ENCODE results near the gene ROR1.

ROR1 gene

DNA sequence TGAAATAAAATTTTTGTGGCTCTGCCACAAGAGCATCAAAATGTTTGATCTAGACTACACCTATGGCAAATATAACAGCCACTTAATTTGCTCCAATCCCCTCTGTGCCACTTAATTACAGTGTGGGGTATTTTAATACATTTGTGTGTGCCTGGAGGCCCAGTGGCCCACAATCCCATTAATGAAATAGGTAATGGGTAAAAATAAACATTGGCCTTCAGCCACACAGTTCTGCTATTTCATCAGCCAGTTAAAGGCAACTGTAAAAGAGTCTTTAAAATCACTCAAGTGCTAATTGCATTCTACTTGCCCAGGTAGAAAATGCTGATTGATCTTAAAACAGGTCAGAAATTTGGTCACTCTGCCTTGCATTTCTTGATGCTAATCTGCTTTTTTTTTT is 278.0 kb downstream of the ROR1 start:
- DNase-seq (ENCODE audit: low read depth in 2 of 2), result no peak

GRCh38 chr1:64052777-64053176 is 279.0 kb downstream of the ROR1 start:
- DNase-seq (ENCODE audit: low read depth in 2 of 2), result no peak

DNA sequence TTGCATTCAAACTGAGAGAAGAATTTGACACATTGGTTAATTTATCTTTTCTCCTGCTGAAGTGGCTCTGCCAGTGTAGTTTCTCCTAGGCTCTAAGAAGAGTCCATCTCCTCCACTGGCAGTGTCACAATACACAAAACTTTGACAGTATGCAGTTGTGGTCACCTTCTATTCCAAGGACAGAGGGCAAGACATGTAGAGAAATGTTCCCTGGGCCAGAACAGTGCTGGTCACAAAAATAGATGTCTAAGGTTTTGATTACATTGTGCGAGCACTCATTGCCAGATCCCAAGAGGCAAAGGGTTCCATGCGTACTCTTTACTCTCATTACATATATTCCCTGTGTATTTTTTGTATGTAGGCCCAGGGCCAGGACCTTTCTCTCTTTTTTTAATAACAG is 281.5 kb downstream of the ROR1 start:
- no peak for DNase-seq (ENCODE audit: low read depth in 2 of 2)

GRCh38 chr1:64059556-64059955 is 285.7 kb downstream of the ROR1 start:
- no peak for DNase-seq (ENCODE audit: low read depth in 2 of 2)

- DNase-seq (ENCODE audit: low read depth in 2 of 2), result no peak
Observed at GRCh38 chr1:64060611-64061302, 286.9 kb downstream of the ROR1 start.

DNA sequence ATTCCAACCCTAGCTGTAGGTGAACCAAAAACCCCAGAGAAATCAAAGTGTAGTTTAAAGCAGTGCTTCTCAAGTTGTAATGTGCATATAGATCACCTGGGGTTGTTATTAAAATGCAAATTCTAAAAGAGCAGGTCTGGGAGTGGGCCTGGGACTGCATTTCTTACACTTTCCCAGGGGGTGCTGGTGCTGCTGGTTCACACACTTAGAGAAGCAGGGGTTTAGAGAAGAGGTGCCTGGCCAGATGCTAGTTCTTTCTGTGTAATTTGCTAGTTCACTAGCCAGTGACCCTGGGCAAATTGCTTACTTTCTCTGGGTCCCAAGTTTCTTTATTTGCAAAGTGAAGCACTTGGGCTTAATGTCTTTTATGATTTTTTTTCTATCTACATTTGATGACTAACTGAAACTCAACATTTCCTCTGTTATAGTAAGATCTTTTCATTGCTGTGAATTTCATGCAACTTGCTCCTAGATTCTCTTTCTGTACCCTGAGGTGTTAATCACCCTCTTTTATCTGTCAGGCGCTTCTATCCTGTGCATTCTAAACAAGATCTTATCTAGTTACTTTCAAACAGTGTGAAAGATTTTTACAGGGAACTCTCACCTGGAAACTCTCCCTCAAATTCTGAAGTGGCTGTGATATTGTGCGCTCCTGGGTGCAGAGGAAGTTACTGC is 287.8 kb downstream of the ROR1 start:
- DNase-seq (ENCODE audit: low read depth in 2 of 2), result no peak

GRCh38 chr1:64062529-64062928 is 288.7 kb downstream of the ROR1 start:
- DNase-seq (ENCODE audit: low read depth in 2 of 2), result no peak

DNA sequence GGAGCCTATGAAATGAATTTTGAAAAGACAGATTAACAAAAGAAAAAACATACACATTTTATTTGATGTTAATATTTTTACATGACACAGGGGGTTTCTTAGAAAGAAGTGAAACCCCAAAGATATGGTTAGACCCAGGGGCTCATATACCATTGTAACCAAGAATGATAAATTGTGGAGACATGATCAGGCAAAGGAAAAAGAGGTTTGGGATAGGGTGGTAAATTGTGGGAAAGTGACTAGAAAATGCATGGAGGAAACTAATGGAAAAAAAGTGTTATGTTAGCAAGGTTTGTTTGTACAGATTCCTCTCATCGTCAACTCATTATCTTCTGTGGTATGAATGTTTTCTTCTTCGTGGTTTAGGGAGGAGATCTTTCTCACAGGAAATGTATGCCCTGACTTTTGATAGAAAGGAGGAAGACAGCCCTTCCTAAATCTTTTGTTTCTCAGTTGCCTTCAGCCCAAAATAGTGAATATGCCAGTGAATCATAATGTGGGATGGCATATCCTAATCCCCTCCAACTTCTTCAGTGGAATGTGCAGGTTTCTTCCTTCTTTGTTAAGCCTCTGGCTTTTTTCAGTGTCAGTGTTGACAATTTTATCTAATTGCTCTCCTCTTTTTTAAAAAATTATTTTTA is 289.2 kb downstream of the ROR1 start:
- no peak for DNase-seq (ENCODE audit: low read depth in 2 of 2)

DNA sequence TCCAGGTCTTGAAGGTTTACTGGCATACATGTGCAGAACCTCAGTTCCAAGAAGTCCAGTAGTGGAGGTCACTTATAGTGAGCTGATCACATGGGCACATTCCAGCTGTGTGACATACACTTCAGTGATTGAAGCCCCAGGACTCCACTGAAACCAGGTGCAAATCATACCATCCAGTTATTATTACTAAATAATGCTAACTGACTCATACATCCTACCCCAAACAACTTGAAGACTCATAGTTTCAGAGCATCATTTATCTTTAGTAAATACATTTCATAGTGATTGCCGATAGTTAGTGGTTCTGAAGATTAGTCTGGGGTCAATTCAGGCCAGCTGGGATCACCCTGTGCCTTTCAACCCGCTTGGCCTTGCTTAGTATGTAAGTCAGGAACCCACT is 291.8 kb downstream of the ROR1 start:
- no peak for DNase-seq (ENCODE audit: low read depth in 2 of 2)

DNA sequence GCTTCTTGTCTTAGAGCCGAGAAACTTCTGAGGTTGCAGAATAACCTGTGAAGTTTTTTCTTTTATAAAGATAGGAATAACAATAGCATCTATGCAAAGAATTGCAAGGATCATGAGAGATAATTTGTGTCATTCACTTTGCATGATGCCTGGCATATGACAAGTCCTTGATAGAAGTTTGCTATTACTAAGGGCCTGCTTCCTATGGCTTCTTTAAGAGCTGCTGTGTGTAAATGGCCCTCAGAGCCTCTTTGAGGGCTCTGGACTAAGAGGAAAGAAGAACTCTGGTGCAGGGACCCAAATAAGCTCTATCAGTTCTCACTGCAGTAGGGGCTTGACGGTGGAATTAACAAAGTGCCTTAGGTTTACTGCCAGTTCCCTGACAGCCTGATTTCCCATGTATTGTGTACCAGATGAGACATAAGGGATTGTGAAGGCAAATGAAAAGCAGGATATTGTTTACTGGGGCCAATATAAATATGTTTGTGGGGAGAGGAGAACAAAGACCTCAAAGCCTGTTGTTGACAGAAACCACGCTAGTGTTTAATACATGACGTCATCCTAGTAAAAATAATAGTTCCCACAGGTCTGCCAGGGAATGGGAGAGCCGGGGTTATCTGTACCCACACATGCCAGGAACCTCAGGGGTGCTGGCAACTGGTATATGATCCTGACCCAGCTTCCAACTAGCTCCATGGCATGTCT is 298.4 kb downstream of the ROR1 start:
- no peak for DNase-seq (ENCODE audit: low read depth in 2 of 2)

GRCh38 chr1:64073705-64074104 is 299.9 kb downstream of the ROR1 start:
- no peak for DNase-seq (ENCODE audit: low read depth in 2 of 2)

DNA sequence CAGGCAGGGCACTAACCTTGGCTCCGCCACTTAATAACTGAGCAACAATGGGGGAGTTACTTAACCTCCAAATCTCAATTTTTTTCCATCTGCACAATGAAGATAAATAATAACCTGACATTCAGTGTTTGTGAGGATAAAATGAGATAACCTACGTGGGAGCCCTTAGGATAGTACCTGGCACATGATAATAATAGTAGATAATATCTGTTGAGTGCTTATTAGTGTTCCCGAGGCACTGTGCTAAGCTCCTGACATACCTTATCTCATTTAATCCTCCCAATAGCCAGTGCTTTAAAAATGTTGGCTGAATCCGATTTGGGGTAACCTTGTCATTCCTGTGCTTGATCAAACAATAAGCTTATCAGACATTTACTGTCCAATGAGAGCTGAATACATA is 300.9 kb downstream of the ROR1 start:
- DNase-seq (ENCODE audit: low read depth in 2 of 2), result no peak

DNA sequence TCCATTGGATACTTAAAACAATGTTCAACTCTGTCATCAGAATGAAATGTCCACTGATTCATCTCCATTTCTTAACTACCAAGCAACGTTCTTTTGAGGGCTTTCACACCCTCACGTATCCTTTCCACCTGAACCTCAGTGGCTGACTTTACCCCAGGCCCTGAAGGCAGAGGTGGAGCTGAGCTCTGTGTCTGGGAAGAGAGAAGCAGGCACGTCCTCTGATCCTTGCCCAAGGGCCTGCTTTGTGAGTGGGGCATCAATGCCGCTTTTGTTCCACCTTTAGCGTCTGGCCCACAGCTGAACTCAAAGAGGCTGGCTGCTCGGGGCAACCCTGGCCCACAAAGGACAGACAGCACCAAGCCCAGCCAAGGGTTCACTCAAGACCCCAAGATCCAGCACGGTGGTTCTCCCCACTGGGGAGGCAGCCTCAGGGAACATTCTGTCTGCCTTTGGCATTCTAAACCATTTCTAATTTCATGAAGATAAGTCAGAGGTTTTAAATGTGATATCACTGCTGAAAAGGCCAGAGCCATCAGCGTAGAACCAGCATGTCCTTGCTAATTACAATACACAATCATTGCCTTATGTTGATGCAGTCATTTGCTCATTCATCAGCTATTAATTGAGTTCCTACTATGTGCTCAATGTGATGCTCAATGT is 303.6 kb downstream of the ROR1 start:
- DNase-seq (ENCODE audit: low read depth in 2 of 2), result no peak

DNA sequence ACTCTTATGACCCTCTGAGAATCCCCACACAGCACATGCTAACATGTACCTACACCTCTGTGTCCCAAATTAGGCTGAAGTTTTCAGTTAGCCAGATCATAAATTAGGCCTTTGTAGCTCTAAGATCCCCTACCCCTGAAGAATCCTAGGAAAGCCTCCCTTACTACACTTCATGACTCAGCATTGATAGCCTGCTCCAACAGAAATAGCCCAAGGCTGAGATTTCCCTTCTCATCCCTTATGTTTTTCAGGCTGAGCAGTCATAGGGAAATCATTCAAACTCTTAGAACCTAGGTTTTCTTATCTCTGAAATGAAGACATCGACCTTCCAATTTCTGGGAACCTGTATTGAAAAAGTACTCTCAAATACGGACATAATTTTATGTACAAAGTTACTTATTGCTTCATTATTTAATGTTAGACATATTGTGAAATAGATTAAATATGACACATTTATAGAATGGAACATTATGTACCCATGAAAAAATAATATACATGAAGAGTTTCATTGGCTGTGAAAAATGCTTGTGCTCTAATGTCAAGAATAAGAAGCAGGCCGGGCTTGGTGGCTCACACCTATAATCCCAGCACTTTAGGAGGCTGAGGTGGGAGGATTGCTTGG is 307.2 kb downstream of the ROR1 start:
- no peak for DNase-seq (ENCODE audit: low read depth in 2 of 2)

DNA sequence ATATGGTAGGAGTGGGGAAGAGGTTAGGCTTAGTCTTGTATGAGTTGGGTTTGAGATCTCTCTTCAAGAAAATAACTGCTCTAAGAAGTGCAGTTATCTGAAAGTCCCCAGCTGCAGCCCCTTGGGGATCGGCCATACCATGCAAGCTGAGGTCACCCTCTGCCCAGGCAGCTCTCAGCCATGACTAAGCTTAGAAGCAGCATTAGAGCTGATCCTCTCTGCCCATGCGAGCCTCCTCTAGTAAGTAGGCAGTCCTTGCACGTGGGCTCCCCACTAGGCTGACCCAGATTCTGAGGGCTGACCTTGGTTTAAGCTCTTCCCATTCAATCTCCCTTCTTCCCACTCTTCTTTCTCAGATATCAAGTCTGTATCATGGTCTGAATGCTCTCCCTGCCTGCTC is 308.6 kb downstream of the ROR1 start:
- no peak for DNase-seq (ENCODE audit: low read depth in 2 of 2)

DNA sequence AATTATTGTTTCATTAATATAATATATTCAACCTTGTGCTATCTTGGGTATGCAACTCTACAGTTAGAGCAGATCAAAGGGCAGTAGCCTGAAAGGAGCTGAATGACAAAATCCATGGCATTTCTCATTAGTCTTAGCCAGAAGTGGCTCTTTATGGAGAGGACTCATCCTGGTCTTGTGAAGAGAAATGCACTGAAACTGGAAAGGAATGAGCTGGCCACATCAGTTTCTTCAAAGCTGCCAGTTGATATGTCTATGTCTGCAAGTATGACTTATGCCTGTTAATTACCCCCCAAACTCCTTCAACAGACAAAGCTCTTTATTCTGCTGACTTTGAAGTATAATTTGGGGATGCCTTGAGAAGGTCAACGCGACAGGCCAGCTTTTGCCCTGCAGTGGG is 310.6 kb downstream of the ROR1 start:
- DNase-seq (ENCODE audit: low read depth in 2 of 2), result no peak

- DNase-seq (ENCODE audit: low read depth in 2 of 2), result no peak
Observed at GRCh38 chr1:64087768-64088167, 314.0 kb downstream of the ROR1 start.

- DNase-seq (ENCODE audit: low read depth in 2 of 2), result no peak
Observed at GRCh38 chr1:64090436-64090835, 316.6 kb downstream of the ROR1 start.

GRCh38 chr1:64092851-64093371 is 319.1 kb downstream of the ROR1 start:
- DNase-seq (ENCODE audit: low read depth in 2 of 2), result no peak

- DNase-seq (ENCODE audit: low read depth in 2 of 2), result no peak
Observed at GRCh38 chr1:64093941-64094340, 320.1 kb downstream of the ROR1 start.

- no peak for DNase-seq (ENCODE audit: low read depth in 2 of 2)
Observed at GRCh38 chr1:64095832-64096231, 322.0 kb downstream of the ROR1 start.

All from activated CD4-positive, alpha-beta T cell treated with anti-CD3 and anti-CD28 coated beads for 24 hours (primary cell).